ENCODE data around the gene NUP188.

DNA sequence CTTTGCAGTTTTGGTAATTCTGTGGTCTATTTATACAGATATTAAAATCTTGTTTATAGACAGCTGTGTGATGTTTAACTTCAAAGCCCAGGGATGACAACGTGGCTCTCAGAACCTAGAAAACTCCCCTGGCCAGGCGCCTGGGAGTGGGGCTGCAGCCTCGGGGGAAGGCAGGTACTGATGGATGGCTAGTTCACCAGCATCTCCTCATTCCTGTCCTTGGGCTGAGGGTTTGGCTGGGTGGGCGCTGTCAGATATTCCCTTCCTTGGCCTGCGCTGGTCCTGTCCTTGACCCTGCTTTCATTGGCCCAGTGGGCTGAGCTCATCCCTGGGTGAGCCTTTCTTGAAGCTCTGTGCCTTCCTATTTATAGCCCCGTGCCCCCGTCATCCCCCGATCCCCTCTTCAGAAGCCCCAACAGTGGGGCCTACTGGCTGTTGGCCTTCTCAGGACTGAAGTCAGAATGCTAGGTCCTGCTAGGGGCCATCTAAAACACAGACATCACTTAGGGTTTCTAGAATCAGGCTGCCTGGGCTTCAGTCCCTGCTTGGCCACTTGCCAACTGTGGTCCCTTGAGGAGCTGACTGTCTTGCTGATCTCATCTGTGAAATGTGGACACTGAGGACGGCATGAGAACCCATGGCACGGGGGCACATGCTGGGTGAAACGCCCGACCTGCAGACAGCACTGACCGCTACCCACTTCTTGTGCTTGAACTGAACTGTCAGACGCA is 59.7 kb downstream of the NUP188 start:
- TF ChIP-seq, protein P1, sequence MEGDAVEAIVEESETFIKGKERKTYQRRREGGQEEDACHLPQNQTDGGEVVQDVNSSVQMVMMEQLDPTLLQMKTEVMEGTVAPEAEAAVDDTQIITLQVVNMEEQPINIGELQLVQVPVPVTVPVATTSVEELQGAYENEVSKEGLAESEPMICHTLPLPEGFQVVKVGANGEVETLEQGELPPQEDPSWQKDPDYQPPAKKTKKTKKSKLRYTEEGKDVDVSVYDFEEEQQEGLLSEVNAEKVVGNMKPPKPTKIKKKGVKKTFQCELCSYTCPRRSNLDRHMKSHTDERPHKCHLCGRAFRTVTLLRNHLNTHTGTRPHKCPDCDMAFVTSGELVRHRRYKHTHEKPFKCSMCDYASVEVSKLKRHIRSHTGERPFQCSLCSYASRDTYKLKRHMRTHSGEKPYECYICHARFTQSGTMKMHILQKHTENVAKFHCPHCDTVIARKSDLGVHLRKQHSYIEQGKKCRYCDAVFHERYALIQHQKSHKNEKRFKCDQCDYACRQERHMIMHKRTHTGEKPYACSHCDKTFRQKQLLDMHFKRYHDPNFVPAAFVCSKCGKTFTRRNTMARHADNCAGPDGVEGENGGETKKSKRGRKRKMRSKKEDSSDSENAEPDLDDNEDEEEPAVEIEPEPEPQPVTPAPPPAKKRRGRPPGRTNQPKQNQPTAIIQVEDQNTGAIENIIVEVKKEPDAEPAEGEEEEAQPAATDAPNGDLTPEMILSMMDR (IDR thresholded peaks at IDR 0.05) = no peak
- TF ChIP-seq POLR2A (IDR thresholded peaks at IDR 0.05) = no peak
- no peak for TF ChIP-seq EP300 (IDR thresholded peaks at IDR 0.05; ENCODE audit: low read depth)

All from transverse colon (tissue), 3 donors.